Endothelial cell of umbilical vein (primary cell): ENCODE results near the gene CLDN15. TPM values are rescaled to one million over a fixed set of nuclear protein-coding genes. Genes with fewer than 3 reads are reported as not detected.

ENCODE experiments used
- BruUV-seq: library from RNA; stranded (reverse); fragments of 400-500 nt; replicated peaks from 2 replicates; lab custom pipeline; 2021; lab: Mats Ljungman, UMichigan
- CTCF ChIA-PET: fragments of 300-600, 350-600 bp; sonication (Branson Sonifier 250); formaldehyde crosslinking; loops from one replicate; lab custom pipeline; 2021; ENCODE audit warnings: antibody characterized with exemption, inconsistent platforms; lab: Charles Lee
- POLR2A ChIA-PET: fragments of 300-600, 350-600 bp; sonication (Branson Sonifier 250); formaldehyde crosslinking; loops from one replicate; lab custom pipeline; 2021; ENCODE audit warnings: antibody characterized with exemption, inconsistent platforms; lab: Charles Lee
- DNase-seq: peaks from one replicate; pipeline ENCODE4 v3.0.0-alpha.2; 2011; ENCODE audit warnings: low read depth, low spot score
- FAIRE-seq: peaks from 2 replicates; lab custom pipeline; 2011; peaks lifted over from hg19 to GRCh38; lab: Jason Lieb, UNC
- H2AFZ ChIP-seq: 2 replicates; pipeline ENCODE4 v1.6.0; 2012; ENCODE audit warnings: low read depth, low read length, control low read depth, inconsistent platforms
- H3K27ac ChIP-seq: 2 replicates; pipeline ENCODE4 v1.5.1; 2011; ENCODE audit warnings: low read depth, mild to moderate bottlenecking, control low read depth, low read length, moderate library complexity; ENCODE audit not compliant: insufficient read depth
- H3K27me3 ChIP-seq, 2 experiments: 2 replicates each; pipeline versions ENCODE4 v1.6.0 to v1.6.1; 2011; ENCODE audit warnings: low read length in 2 of 2, mixed read lengths in 1 of 2; ENCODE audit not compliant: control insufficient read depth in 2 of 2, insufficient read depth in 2 of 2
- H3K36me3 ChIP-seq, 2 experiments: 2 replicates in 1 of 2; 3 replicates in 1 of 2; pipeline ENCODE4 v1.5.1; 2011; ENCODE audit warnings: low read length in 2 of 2, mild to moderate bottlenecking in 1 of 2, moderate library complexity in 1 of 2; ENCODE audit not compliant: control insufficient read depth in 2 of 2, insufficient read depth in 2 of 2; ENCODE audit errors: extremely low read depth in 1 of 2
- H3K4me1 ChIP-seq: 3 replicates; pipeline ENCODE4 v1.5.1; 2011; ENCODE audit warnings: mild to moderate bottlenecking, low read length; ENCODE audit not compliant: control insufficient read depth, insufficient read depth; ENCODE audit errors: extremely low read depth
- H3K4me2 ChIP-seq: 2 replicates; pipeline ENCODE4 v1.6.1; 2011; ENCODE audit warnings: low read length, control low read depth, mixed read lengths; ENCODE audit not compliant: insufficient read depth
- H3K4me3 ChIP-seq, 3 experiments: fragments of 200-600 bp in 1 of 3; sonication (generic), shearing (Covaris generic) in 1 of 3; replicated peaks in 1 of 3; 2 replicates each; pipeline ENCODE4 v1.5.1; 2011 to 2016; ENCODE audit warnings: control low read depth in 3 of 3, low read length in 3 of 3, mild to moderate bottlenecking in 2 of 3, inconsistent platforms in 1 of 3, low read depth in 1 of 3, moderate library complexity in 1 of 3; ENCODE audit not compliant: insufficient read depth in 1 of 3
- H3K79me2 ChIP-seq: 2 replicates; pipeline ENCODE4 v1.6.0; 2012; ENCODE audit warnings: low read length, inconsistent platforms; ENCODE audit not compliant: control insufficient read depth, insufficient read depth
- H3K9ac ChIP-seq: replicated peaks from 2 replicates; pipeline ENCODE3; 2011; ENCODE audit warnings: low read length, control low read depth; ENCODE audit not compliant: insufficient read depth; ENCODE audit errors: extremely low read depth
- H3K9me1 ChIP-seq: replicated peaks from 3 replicates; pipeline ENCODE4 v1.6.0; 2011; ENCODE audit warnings: mild to moderate bottlenecking, low read length; ENCODE audit not compliant: control insufficient read depth, insufficient read depth; ENCODE audit errors: extremely low read depth
- H3K9me3 ChIP-seq: replicated peaks from 2 replicates; pipeline ENCODE4 v1.5.1; 2012; ENCODE audit warnings: low read length, inconsistent platforms; ENCODE audit not compliant: control insufficient read depth, insufficient read depth
- H4K20me1 ChIP-seq: replicated peaks from 2 replicates; pipeline ENCODE3; 2011; ENCODE audit warnings: mild to moderate bottlenecking, low read length; ENCODE audit not compliant: control insufficient read depth, insufficient read depth; ENCODE audit errors: extremely low read depth
- CTCF ChIP-seq, 2 donors: IDR thresholded peaks; 1 replicate in 1 of 2; 2 replicates in 1 of 2; pipeline ENCODE4 v1.5.1; 2011; ENCODE audit warnings: low read length in 2 of 2, mild to moderate bottlenecking in 2 of 2, moderate library complexity in 2 of 2, control low read depth in 1 of 2, inconsistent platforms in 1 of 2, low read depth in 1 of 2; ENCODE audit not compliant: insufficient read depth in 1 of 2; ENCODE audit errors: extremely low read depth in 1 of 2
- EZH2 ChIP-seq: IDR thresholded peaks from 2 replicates; pipeline ENCODE4 v1.6.1; 2012; ENCODE audit warnings: borderline replicate concordance, low read depth, mild to moderate bottlenecking, moderate library complexity, low read length, inconsistent platforms; ENCODE audit not compliant: severe bottlenecking
- FOS ChIP-seq: IDR thresholded peaks from 2 replicates; pipeline ENCODE4 v1.6.1; 2011; ENCODE audit warnings: mild to moderate bottlenecking, low read length, moderate library complexity, borderline replicate concordance; ENCODE audit not compliant: insufficient read depth
- GATA2 ChIP-seq: IDR thresholded peaks from 2 replicates; pipeline ENCODE4 v1.7.0; 2011; ENCODE audit warnings: low read depth, mild to moderate bottlenecking, moderate library complexity, mixed read lengths, low read length; ENCODE audit not compliant: insufficient read length, insufficient read depth
- JUN ChIP-seq: IDR thresholded peaks from 2 replicates; pipeline ENCODE4 v1.6.1; 2011; ENCODE audit warnings: borderline replicate concordance, low read depth; ENCODE audit not compliant: insufficient read length, insufficient read depth
- MAX ChIP-seq: IDR thresholded peaks from 2 replicates; pipeline ENCODE4 v1.6.1; 2011; ENCODE audit not compliant: insufficient read depth, insufficient read length
- MYC ChIP-seq: IDR thresholded peaks from one replicate; pipeline ENCODE4 v1.6.1; 2011; ENCODE audit warnings: mild to moderate bottlenecking, low read depth, low read length
- POLR2A ChIP-seq: IDR thresholded peaks from 2 replicates; pipeline ENCODE4 v1.6.1; 2012; ENCODE audit warnings: low read depth, mild to moderate bottlenecking, control low read depth, low read length
- POLR2AphosphoS5 ChIP-seq: IDR thresholded peaks from 2 replicates; pipeline ENCODE4 v1.6.1; 2012; ENCODE audit warnings: low read depth, mild to moderate bottlenecking, control low read depth, low read length, moderate library complexity; ENCODE audit not compliant: insufficient read depth
- dilution Hi-C: fragments of 300-500 bp; cut with MboI; formaldehyde crosslinking; loops from one replicate; pipeline ENCODE4 v1.15.0; 2019; ENCODE audit warnings: low sequenced_read_pairs; ENCODE audit not compliant: extremely low pct_ligation_motif_present
- intact Hi-C: fragments of 100-400 bp; cut with micrococcal nuclease; formaldehyde crosslinking; loops from one replicate; pipeline ENCODE4 v1.10.0; 2022
- polyA plus RNA-seq, 4 experiments: library from polyadenylated mRNA; depleted of rRNA in 3 of 4; stranded (reverse) in 3 of 4; unstranded in 1 of 4; fragments of >200 nt; gene quantifications; 2 replicates each; pipeline versions ENCODE4 v1.2.1 to v1.2.3, GENCODE V29; 2011 to 2012; ENCODE audit warnings: missing spikeins in 1 of 4
- total RNA-seq: library from RNA; stranded (reverse); gene quantifications from 2 replicates; pipeline ENCODE4 v1.2.3, GENCODE V29; 2021

The CLDN15 gene
- total and polyA plus RNA-seq, 2 donors (not counting 3 experiments of a cell fraction or from before 2014, with no cell fraction given), result 11.3 to 17.7 TPM

- no peak overlapping the region for H3K4me3 ChIP-seq
- FAIRE-seq (no peak), DNase-seq (no peak)
- intact Hi-C loops (no loop called here), dilution Hi-C loops (no loop called here)
- H3K27me3 ChIP-seq, result no peaks in the 10 kb centered on the region
- ChIA-PET POLR2A (interaction anchor here (0.7 kb wide), 1 partner anchor 9 kb away, joined by 4 read pairs; no protein-coding TSS in a partner anchor), CTCF (interaction anchor here (1.1 to 3.7 kb wide), 5 partner anchors 8 to 82 kb away, joined by 3 to 17 read pairs (median 6); partner anchors contain the start of genes CLDN15 and ZNHIT1)
- TF ChIP-seq JUN, result no peak
- no peak for TF ChIP-seq MAX
- TF ChIP-seq MYC, result no peak
- no peak for TF ChIP-seq POLR2A
- TF ChIP-seq GATA2, result no peak
- TF ChIP-seq CTCF (IDR thresholded peaks at IDR 0.05; ENCODE audit: extremely low read depth in 1 of 2, insufficient read depth in 1 of 2, low read depth in 1 of 2, low read length in 2 of 2), result no peak
- no peak for TF ChIP-seq FOS
- no peak for TF ChIP-seq EZH2
- no peak for TF ChIP-seq POLR2AphosphoS5
- peaks cover 2 to 8% of the 10 kb centered on the region in 2 experiments for H3K36me3 ChIP-seq
- no peak overlapping the region for H3K9ac ChIP-seq
- no peaks in the 10 kb centered on the region for H4K20me1 ChIP-seq
- H2AFZ ChIP-seq, result no peak overlapping the region
- no TSS peak for BruUV-seq
- peaks cover 12% of the 10 kb centered on the region for H3K79me2 ChIP-seq
- H3K9me1 ChIP-seq, result no peaks in the 10 kb centered on the region
- no peaks in the 10 kb centered on the region for H3K9me3 ChIP-seq
- no peaks in the 10 kb centered on the region for H3K4me1 ChIP-seq
- H3K27ac ChIP-seq, result no peak overlapping the region
- H3K4me2 ChIP-seq, result no peak overlapping the region
These were observed 12.0 kb downstream of the CLDN15 start for GRCh38 chr7:101225650-101226049.
